ENCODE data around the gene FGF9. TPM values are rescaled to one million over a fixed set of nuclear protein-coding genes. Genes with fewer than 3 reads are reported as not detected.

FGF9 gene
- total and polyA plus RNA-seq, 2 experiments from 2014 or later: 0.65 to 0.75 TPM

DNA sequence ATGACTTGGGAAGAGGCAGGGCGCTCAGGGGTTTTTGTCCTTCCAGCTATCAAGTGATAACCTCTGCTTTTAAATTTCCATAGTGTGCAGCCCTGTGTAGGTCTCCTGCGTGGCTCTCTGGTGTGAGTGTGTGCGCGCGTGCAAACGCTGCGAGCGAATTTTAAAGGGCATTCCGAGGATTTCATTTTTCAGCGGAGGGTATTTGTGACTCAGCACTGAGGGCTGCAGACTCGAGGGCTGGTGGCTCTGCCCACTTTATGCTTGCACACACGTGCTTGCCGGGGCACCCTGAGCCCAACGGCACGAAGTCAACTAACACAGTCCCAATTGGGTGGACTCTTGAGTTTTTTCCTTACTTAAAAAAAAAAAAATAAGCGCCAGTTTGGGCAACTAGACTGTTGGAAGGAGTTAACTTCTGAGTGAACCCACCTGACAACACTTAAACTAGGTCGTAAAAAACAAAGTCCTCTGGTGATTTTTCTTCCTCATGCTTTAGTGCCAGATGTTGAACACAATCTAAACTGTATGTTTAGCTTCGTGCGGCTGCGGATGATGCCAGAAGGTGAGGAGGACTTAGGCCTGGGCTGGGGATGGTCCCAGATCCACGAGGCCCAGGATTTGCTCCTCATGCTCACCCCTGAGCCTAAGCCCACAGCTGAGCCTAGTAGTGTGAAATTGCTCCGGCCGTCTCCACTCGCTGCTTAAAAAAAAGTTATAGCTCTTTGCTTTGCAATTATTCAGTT lies 2.1 kb downstream of the FGF9 start:
- peak overlapping the region; percentile 68; the same call in 1 of the 2 replicates for H3K4me3 ChIP-seq
- H3K27ac ChIP-seq: no peak overlapping the region
- no peaks in the 10 kb centered on the region for H3K79me2 ChIP-seq (ENCODE audit: insufficient read depth)
- H2AFZ ChIP-seq: no peak overlapping the region
- H4K20me1 ChIP-seq (ENCODE audit: insufficient read depth): no peaks in the 10 kb centered on the region
- no peak overlapping the region for H3K9ac ChIP-seq
- H3K36me3 ChIP-seq (ENCODE audit: low read depth): no peaks in the 10 kb centered on the region
- H3K27me3 ChIP-seq (replicated peaks; ENCODE audit: insufficient read depth): peaks cover 73% of the 10 kb centered on the region
- no peaks in the 10 kb centered on the region for H3K9me3 ChIP-seq (ENCODE audit: low read depth)
- H3K4me1 ChIP-seq (ENCODE audit: insufficient read depth): 0 out of 2 replicates have a peak, but pooled peaks cover 2% of the 10 kb centered on the region
- TF ChIP-seq EZH2 (IDR thresholded peaks at IDR 0.05; ENCODE audit: insufficient read depth, poor library complexity, severe bottlenecking) (peak; percentile 50), EZH2phosphoT487 (IDR thresholded peaks at IDR 0.05; ENCODE audit: insufficient read depth, low read depth) (no peak)
- H3F3A ChIP-seq (ENCODE audit: insufficient read depth): 0 out of 2 replicates have a peak, but pooled peaks cover 7% of the 10 kb centered on the region
- in situ Hi-C loops (cut with MboI): no loop called here
- peak overlapping the region; percentile 76 for H3K4me2 ChIP-seq (ENCODE audit: unreplicated experiment)
- no peaks in the 10 kb centered on the region for H3K9me2 ChIP-seq (ENCODE audit: insufficient read depth)
- peak; percentile 20 for DNase-seq
- WGBS, 2 experiments (ENCODE audit: low coverage in 1 of 2, low lambda C conversion rate in 2 of 2, missing lambda C conversion rate in 2 of 2): 2% methylated on average over 24 of the region's 24 CpGs

DNA sequence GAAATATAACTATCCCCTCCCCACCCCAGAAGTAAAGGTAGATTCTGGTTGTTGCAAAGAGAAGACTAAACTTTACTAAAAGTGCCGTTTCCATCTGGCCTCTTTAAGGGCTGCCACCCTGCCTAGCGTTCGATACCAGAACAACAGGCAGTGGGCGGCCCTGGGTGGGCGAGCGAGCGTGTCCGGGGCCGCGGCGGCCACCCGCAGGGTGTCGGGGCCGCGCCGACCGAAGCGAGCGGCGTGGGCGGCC lies 2.6 kb downstream of the FGF9 start:
- 0 out of 2 replicates have a peak, but pooled peaks cover 2% of the 10 kb centered on the region for H3K4me1 ChIP-seq (ENCODE audit: insufficient read depth)
- H3K9ac ChIP-seq: no peak overlapping the region
- H3F3A ChIP-seq (ENCODE audit: insufficient read depth): 0 out of 2 replicates have a peak, but pooled peaks cover 7% of the 10 kb centered on the region
- H3K27ac ChIP-seq: no peak overlapping the region
- no peak for TF ChIP-seq EZH2 (IDR thresholded peaks at IDR 0.05; ENCODE audit: insufficient read depth, poor library complexity, severe bottlenecking)
- no peak for TF ChIP-seq EZH2phosphoT487 (IDR thresholded peaks at IDR 0.05; ENCODE audit: insufficient read depth, low read depth)
- in situ Hi-C loops (cut with MboI): no loop called here
- DNase-seq: no peak
- H3K9me3 ChIP-seq (ENCODE audit: low read depth): no peaks in the 10 kb centered on the region
- H3K4me3 ChIP-seq: peak overlapping the region; percentile 68; the same call in 1 of the 2 replicates
- H4K20me1 ChIP-seq (ENCODE audit: insufficient read depth): no peaks in the 10 kb centered on the region
- no peaks in the 10 kb centered on the region for H3K79me2 ChIP-seq (ENCODE audit: insufficient read depth)
- no peaks in the 10 kb centered on the region for H3K36me3 ChIP-seq (ENCODE audit: low read depth)
- peaks cover 72% of the 10 kb centered on the region for H3K27me3 ChIP-seq (replicated peaks; ENCODE audit: insufficient read depth)
- 2% methylated on average over 21 of the region's 21 CpGs for WGBS, 2 experiments (ENCODE audit: low coverage in 1 of 2, low lambda C conversion rate in 2 of 2, missing lambda C conversion rate in 2 of 2)
- no peak overlapping the region for H2AFZ ChIP-seq
- no peaks in the 10 kb centered on the region for H3K9me2 ChIP-seq (ENCODE audit: insufficient read depth)
- H3K4me2 ChIP-seq (ENCODE audit: unreplicated experiment): peak overlapping the region; percentile 76

DNA sequence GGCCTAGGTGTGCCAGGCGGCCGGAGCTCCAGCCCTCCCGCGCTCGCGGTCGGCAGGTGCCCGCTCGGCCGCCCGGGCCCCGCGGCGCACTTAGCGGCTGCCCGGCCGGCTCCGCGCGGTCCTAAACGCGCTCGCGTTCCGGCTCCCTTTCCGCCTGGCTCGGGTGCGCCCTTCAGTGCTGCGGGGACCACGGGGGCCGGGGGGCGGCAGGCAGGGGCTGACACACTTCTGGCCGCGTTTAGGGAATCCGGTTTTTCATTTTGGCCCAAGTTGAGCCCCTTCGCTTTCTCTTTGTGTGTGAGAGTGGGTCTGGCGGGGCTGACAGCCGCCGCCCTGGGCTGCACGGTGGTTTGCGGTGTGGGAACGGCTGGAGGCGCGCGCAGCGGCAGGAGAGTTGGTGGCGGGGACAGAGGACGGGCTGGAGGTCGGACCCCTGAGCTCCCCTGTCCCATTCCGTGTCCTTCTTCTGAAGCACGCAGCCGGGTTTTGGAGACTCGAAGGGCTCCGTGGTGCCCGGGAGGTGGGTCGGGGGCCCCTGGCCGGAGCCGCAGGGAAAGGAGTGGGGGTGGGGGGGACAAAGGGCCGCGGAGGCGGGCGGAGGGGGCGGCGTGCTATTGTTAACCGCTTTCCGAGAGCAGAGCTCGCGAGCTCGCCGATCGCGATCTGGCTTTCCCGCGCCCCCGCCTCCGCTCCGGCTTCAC lies 3.1 kb downstream of the FGF9 start:
- H3K4me3 ChIP-seq: peak overlapping the region; percentile 68
- no peaks in the 10 kb centered on the region for H4K20me1 ChIP-seq (ENCODE audit: insufficient read depth)
- peaks cover 70% of the 10 kb centered on the region for H3K27me3 ChIP-seq (replicated peaks; ENCODE audit: insufficient read depth)
- 0 out of 2 replicates have a peak, but pooled peaks cover 7% of the 10 kb centered on the region for H3F3A ChIP-seq (ENCODE audit: insufficient read depth)
- no peaks in the 10 kb centered on the region for H3K9me3 ChIP-seq (ENCODE audit: low read depth)
- no peaks in the 10 kb centered on the region for H3K36me3 ChIP-seq (ENCODE audit: low read depth)
- no peaks in the 10 kb centered on the region for H3K79me2 ChIP-seq (ENCODE audit: insufficient read depth)
- no peaks in the 10 kb centered on the region for H3K9me2 ChIP-seq (ENCODE audit: insufficient read depth)
- DNase-seq: peak; percentile 63
- 1 to 2% methylated on average over 46 to 48 of the region's 77 CpGs for WGBS, 2 experiments (ENCODE audit: low coverage in 1 of 2, low lambda C conversion rate in 2 of 2, missing lambda C conversion rate in 2 of 2)
- 0 out of 2 replicates have a peak, but pooled peaks cover 1% of the 10 kb centered on the region for H3K4me1 ChIP-seq (ENCODE audit: insufficient read depth)
- in situ Hi-C loops (cut with MboI): no loop called here
- TF ChIP-seq EZH2 (IDR thresholded peaks at IDR 0.05; ENCODE audit: insufficient read depth, poor library complexity, severe bottlenecking): no peak
- no peak for TF ChIP-seq EZH2phosphoT487 (IDR thresholded peaks at IDR 0.05; ENCODE audit: insufficient read depth, low read depth)
- no peak overlapping the region for H3K9ac ChIP-seq
- H3K27ac ChIP-seq: no peak overlapping the region
- H2AFZ ChIP-seq: peak overlapping the region; percentile 88
- H3K4me2 ChIP-seq (ENCODE audit: unreplicated experiment): peak overlapping the region; percentile 76

DNA sequence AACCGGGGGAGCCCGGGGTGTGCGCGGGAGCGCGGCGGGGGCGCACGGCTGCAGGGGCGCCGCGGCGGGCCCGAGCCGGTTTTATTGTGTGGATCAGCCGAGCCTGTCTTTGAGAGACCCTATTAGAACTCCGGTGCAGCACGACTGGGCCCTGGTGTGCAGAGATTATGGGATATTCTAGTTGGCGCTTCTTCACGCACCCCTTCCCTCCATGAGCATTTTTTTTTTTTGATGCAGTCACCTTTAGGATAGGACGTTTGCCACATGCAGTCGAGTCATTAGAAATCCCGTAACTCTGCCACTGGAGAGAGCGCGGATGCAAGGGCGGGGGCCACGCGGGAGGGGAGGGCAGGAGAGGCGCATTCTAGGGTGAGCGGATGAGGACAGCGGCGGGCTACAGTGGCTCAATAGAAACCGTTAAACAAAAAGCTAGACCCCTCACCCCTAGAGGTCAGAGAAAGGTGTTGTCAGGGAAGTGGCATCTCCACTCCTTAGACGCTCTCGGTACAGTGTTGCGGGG lies 3.7 kb downstream of the FGF9 start:
- H3K4me1 ChIP-seq (ENCODE audit: insufficient read depth): no peaks in the 10 kb centered on the region
- H3K27me3 ChIP-seq (replicated peaks; ENCODE audit: insufficient read depth): peaks cover 67% of the 10 kb centered on the region
- TF ChIP-seq EZH2 (IDR thresholded peaks at IDR 0.05; ENCODE audit: insufficient read depth, poor library complexity, severe bottlenecking): peak; percentile 63
- TF ChIP-seq EZH2phosphoT487 (IDR thresholded peaks at IDR 0.05; ENCODE audit: insufficient read depth, low read depth): no peak
- 0 out of 2 replicates have a peak, but pooled peaks cover 7% of the 10 kb centered on the region for H3F3A ChIP-seq (ENCODE audit: insufficient read depth)
- H4K20me1 ChIP-seq (ENCODE audit: insufficient read depth): no peaks in the 10 kb centered on the region
- peak overlapping the region; percentile 45 for H2AFZ ChIP-seq
- 1% methylated on average over 18 to 35 of the region's 36 CpGs for WGBS, 2 experiments (ENCODE audit: low coverage in 1 of 2, low lambda C conversion rate in 2 of 2, missing lambda C conversion rate in 2 of 2)
- peak overlapping the region; percentile 49 for H3K4me2 ChIP-seq (ENCODE audit: unreplicated experiment)
- peak; percentile 21 for DNase-seq
- no peaks in the 10 kb centered on the region for H3K36me3 ChIP-seq (ENCODE audit: low read depth)
- in situ Hi-C loops (cut with MboI): no loop called here
- H3K9ac ChIP-seq: no peak overlapping the region
- no peaks in the 10 kb centered on the region for H3K9me3 ChIP-seq (ENCODE audit: low read depth)
- H3K4me3 ChIP-seq: peak overlapping the region; percentile 45
- no peaks in the 10 kb centered on the region for H3K9me2 ChIP-seq (ENCODE audit: insufficient read depth)
- H3K27ac ChIP-seq: no peak overlapping the region
- no peaks in the 10 kb centered on the region for H3K79me2 ChIP-seq (ENCODE audit: insufficient read depth)

All from GM23248 (cell line).